Chondrocyte (in vitro differentiated cells): ENCODE results near the gene ATG7. TPM values are rescaled to one million over a fixed set of nuclear protein-coding genes. Genes with fewer than 3 reads are reported as not detected.
"Not testable (repeated sequence)": the region's sequence is repeated elsewhere in the genome, so short reads cannot be mapped to it uniquely, and the experiment has no call there.

Experiments
- DNase-seq: peaks from one replicate; pipeline ENCODE4 v3.0.0; 2021; ENCODE audit warnings: mixed read lengths, low spot score
- H3K27ac Mint-ChIP-seq: one replicate; pipeline ENCODE4 v1.8.0; 2021; ENCODE audit warnings: mild to moderate bottlenecking, moderate library complexity, mixed read lengths; ENCODE audit not compliant: unreplicated experiment
- H3K27me3 Mint-ChIP-seq: 2 replicates; pipeline ENCODE4 v1.8.0; 2021; ENCODE audit warnings: low read depth, mixed read lengths
- H3K36me3 Mint-ChIP-seq: 2 replicates; pipeline ENCODE4 v1.8.0; 2021; ENCODE audit warnings: low read depth, mixed read lengths
- H3K4me1 Mint-ChIP-seq: 2 replicates; pipeline ENCODE4 v1.8.0; 2021; ENCODE audit warnings: low read depth, mild to moderate bottlenecking, mixed read lengths
- H3K4me3 Mint-ChIP-seq: one replicate; pipeline ENCODE4 v1.8.0; 2021; ENCODE audit warnings: mild to moderate bottlenecking, moderate library complexity, mixed read lengths; ENCODE audit not compliant: unreplicated experiment
- H3K9me3 Mint-ChIP-seq: 2 replicates; pipeline ENCODE4 v1.8.0; 2021; ENCODE audit warnings: low read depth, mixed read lengths
- total RNA-seq: library from RNA; stranded (reverse); gene quantifications from 3 replicates; pipeline ENCODE4 v1.2.1, GENCODE V29; 2021
- TF ChIP-seq, protein P1 (sequence below): fragments of 200-600 bp; sonication (generic); IDR thresholded peaks from 2 replicates; pipeline ENCODE4 v1.5.0; 2021; ENCODE audit warnings: antibody characterized with exemption, mild to moderate bottlenecking, moderate library complexity

Gene ATG7
- total RNA-seq, 1 donor from 2014 or later, result 27.4 TPM

DNA sequence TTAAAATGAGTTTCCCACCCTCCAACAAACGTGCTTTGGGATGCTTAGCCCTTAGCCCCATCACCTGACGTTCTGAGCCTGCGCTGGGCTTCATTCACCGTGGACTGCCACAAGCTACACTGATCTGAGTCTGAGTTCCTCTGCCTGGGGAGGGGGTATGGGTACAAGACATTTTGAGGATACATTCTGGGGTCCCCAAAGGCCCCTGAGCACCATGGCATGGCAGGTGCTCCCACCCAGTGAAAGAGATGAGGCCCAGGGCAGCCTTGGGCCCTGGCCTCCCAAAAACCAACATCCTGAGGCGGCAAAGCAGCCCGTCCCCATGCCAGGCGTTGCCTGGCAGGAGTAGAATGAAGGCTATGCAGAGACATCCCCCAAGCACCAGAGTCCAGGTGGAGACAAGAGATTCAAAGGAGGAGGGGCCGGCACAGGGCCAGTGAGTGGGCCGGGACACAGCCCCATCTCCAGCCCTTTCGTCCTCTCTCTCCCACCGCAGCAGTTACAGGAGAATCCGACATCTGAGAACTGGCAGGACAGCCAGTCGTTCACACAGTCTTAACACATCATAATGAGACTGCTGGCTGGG, 297.1 kb downstream of the ATG7 start:
- peaks cover 35% of the 10 kb centered on the region for H3K36me3 Mint-ChIP-seq
- no peaks in the 10 kb centered on the region for H3K27me3 Mint-ChIP-seq
- H3K4me1 Mint-ChIP-seq, result peaks cover 76% of the 10 kb centered on the region
- no peaks in the 10 kb centered on the region for H3K9me3 Mint-ChIP-seq
- no peak for DNase-seq
- TF ChIP-seq, protein P1, sequence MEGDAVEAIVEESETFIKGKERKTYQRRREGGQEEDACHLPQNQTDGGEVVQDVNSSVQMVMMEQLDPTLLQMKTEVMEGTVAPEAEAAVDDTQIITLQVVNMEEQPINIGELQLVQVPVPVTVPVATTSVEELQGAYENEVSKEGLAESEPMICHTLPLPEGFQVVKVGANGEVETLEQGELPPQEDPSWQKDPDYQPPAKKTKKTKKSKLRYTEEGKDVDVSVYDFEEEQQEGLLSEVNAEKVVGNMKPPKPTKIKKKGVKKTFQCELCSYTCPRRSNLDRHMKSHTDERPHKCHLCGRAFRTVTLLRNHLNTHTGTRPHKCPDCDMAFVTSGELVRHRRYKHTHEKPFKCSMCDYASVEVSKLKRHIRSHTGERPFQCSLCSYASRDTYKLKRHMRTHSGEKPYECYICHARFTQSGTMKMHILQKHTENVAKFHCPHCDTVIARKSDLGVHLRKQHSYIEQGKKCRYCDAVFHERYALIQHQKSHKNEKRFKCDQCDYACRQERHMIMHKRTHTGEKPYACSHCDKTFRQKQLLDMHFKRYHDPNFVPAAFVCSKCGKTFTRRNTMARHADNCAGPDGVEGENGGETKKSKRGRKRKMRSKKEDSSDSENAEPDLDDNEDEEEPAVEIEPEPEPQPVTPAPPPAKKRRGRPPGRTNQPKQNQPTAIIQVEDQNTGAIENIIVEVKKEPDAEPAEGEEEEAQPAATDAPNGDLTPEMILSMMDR, result no peak
- H3K27ac Mint-ChIP-seq, result peak overlapping the region; percentile 99
- H3K4me3 Mint-ChIP-seq, result peak overlapping the region; percentile 75

DNA sequence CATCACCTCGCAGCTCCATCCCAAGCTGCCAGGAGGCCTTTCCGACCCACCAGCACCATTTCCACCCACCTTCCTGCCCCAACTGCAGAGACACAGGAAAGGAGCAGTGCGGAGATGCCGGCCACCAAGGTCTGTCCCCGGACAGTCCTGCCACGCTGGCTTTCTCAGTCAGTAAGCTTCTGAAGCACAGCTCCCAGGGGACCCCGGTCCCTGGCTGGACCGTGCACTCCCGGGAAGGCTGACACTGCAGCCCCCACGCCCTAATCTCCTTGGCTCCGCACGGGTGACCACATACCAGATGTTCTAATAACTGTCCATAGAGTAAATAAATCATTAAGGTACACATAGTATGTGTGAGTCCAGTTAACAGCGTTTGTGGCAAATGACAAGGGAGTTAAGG, 298.1 kb downstream of the ATG7 start:
- Mint-ChIP-seq H3K4me3 (no peak overlapping the region), H3K4me1 (peaks cover 81% of the 10 kb centered on the region), H3K9me3 (no peaks in the 10 kb centered on the region), H3K27me3 (no peaks in the 10 kb centered on the region), H3K36me3 (peaks cover 39% of the 10 kb centered on the region), H3K27ac (peak overlapping the region; percentile 99)
- TF ChIP-seq, protein P1, result no peak
- DNase-seq, result no peak

DNA sequence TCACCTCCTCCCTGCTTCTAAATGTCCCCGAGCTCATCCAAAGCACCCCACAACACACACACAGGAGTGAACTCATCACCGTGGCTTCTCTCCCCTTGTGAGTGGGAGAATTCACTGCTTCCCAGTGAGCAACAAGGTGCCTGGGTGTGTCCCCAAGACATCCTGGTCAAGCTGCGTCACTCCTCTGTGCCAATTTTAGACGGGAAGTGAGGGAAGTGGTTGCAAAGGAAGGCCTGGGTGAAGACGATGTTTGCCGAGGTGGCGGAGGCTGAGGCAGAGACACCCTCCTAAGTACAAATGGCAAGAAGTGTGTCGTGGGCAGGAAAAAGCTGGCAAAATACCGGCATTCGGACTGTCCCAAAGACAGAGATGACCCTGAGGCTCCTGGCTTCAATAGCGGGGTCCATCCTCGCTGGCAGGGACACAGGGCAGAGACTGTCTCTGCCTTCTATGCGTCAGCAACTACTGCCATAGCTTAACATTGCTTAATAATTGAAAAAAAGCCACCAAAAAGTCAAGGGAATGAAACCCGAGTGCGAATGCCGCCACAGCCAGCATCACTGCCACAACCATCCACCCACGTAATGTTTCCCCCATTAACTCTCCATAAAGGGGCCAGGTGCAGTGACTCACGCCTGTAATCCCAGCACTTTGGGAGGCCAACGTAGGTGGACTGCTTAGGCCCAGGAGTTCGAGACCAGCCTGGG, 298.7 kb downstream of the ATG7 start:
- no peaks in the 10 kb centered on the region for H3K27me3 Mint-ChIP-seq
- no peak overlapping the region for H3K4me3 Mint-ChIP-seq
- TF ChIP-seq, protein P1, result no peak
- H3K9me3 Mint-ChIP-seq, result no peaks in the 10 kb centered on the region
- DNase-seq, result no peak
- peaks cover 37% of the 10 kb centered on the region for H3K36me3 Mint-ChIP-seq
- peak overlapping the region; percentile 99 for H3K27ac Mint-ChIP-seq
- H3K4me1 Mint-ChIP-seq, result peaks cover 81% of the 10 kb centered on the region

DNA sequence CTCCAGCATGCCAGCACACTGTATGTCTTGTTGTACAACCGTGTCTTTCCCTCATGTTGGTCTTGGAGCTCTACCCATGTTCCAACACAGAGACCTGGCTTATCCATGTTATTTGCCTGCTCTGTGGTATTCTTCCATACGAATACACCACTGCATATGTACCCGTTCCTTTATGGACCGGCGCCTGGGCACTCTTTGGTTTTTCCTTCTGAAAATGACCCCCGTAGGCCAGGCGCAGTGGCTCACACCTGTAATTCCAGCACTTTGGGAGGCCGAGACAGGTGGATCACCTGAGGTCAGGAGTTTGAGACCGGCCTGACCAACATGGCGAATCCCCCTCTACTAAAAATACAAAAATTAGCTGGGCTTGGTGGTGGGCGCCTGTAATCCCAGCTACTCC, 300.5 kb downstream of the ATG7 start:
- H3K4me3 Mint-ChIP-seq, result not testable (repeated sequence)

DNA sequence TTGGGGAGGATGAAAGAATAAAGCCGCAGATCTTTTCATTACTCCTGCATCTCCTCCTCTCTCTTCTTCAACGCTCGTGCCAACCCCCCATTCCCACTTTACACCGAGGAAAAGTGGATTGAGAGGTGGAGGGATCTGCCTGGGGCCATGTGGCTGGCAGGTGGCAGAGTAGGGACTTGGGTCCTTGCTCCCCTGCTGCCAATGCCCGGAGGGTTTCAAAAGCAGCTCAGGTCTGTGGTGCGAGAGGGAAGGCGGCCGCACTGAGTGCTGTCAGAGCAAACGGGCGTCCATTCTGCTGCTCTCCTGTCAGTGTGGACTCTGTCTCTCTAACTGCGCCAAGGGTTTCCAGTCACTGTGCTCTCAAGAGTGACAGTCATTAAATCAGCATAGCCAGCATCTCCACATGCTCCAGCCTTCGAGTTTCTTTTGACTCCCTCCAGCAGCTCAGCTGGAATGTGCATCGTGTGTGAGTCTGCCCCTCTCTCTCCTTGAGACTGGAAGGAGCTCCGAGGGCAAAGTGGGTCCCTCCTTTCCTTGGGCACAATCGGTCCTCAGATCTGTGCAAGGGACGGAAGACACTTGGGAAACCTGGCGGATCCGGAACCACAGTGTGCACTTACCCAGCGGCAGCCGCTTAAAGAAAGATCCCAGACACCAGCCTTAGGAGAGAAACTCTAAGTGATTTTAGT, 302.9 kb downstream of the ATG7 start:
- Mint-ChIP-seq H3K27ac (peak overlapping the region; percentile 93), H3K4me3 (no peak overlapping the region), H3K27me3 (no peaks in the 10 kb centered on the region), H3K9me3 (no peaks in the 10 kb centered on the region), H3K4me1 (peaks cover 75% of the 10 kb centered on the region), H3K36me3 (peaks cover 34% of the 10 kb centered on the region)
- TF ChIP-seq, protein P1, result no peak
- no peak for DNase-seq

More for the DNA sequence above, 300.5 kb downstream of the ATG7 start:
- Mint-ChIP-seq H3K27ac (peak overlapping the region; percentile 69), H3K4me1 (peaks cover 81% of the 10 kb centered on the region), H3K36me3 (peaks cover 25% of the 10 kb centered on the region)
- H3K27me3 Mint-ChIP-seq, H3K9me3 Mint-ChIP-seq, DNase-seq: not testable (repeated sequence)
